Neural crest cell (in vitro differentiated cells): ENCODE results near the gene ADAMTS17. TPM values are rescaled to one million over a fixed set of nuclear protein-coding genes. Genes with fewer than 3 reads are reported as not detected.

ENCODE experiments used
- DNase-seq: peaks from one replicate; pipeline ENCODE4 v3.0.0; 2021; ENCODE audit warnings: low read depth, mixed read lengths, low spot score
- H3K27ac Mint-ChIP-seq: one replicate; pipeline ENCODE4 v1.8.0; 2021; ENCODE audit warnings: mild to moderate bottlenecking, mixed read lengths; ENCODE audit not compliant: unreplicated experiment
- H3K27me3 Mint-ChIP-seq: 2 replicates; pipeline ENCODE4 v1.8.0; 2021; ENCODE audit warnings: low read depth, mild to moderate bottlenecking, mixed read lengths
- H3K36me3 Mint-ChIP-seq: 2 replicates; pipeline ENCODE4 v1.8.0; 2021; ENCODE audit warnings: low read depth, mild to moderate bottlenecking, mixed read lengths
- H3K4me1 Mint-ChIP-seq: 2 replicates; pipeline ENCODE4 v1.8.0; 2021; ENCODE audit warnings: mixed read lengths
- H3K4me3 Mint-ChIP-seq: one replicate; pipeline ENCODE4 v1.8.0; 2021; ENCODE audit warnings: mild to moderate bottlenecking, mixed read lengths
- H3K9me3 Mint-ChIP-seq: 2 replicates; pipeline ENCODE4 v1.8.0; 2021; ENCODE audit warnings: mixed read lengths
- CTCF ChIP-seq: fragments of 200-600 bp; sonication (generic); conservative IDR thresholded peaks from 2 replicates; pipeline ENCODE4 v1.5.0; 2021; ENCODE audit warnings: antibody characterized with exemption, mild to moderate bottlenecking
- total RNA-seq: library from RNA; stranded (reverse); gene quantifications from 2 replicates; pipeline ENCODE4 v1.2.1, GENCODE V29; 2021

ADAMTS17 gene
- total RNA-seq, 1 donor from 2014 or later = 2.3 TPM

GRCh38 chr15:100263031-100263430, 78.7 kb downstream of the ADAMTS17 start:
- no peak for TF ChIP-seq CTCF
- Mint-ChIP-seq H3K36me3 (no peaks in the 10 kb centered on the region), H3K27ac (no peak overlapping the region), H3K27me3 (no peaks in the 10 kb centered on the region), H3K9me3 (no peaks in the 10 kb centered on the region), H3K4me3 (no peak overlapping the region), H3K4me1 (no peaks in the 10 kb centered on the region)
- no peak for DNase-seq

- peaks cover 4% of the 10 kb centered on the region for H3K9me3 Mint-ChIP-seq
- H3K27me3 Mint-ChIP-seq = no peaks in the 10 kb centered on the region
- no peak overlapping the region for H3K27ac Mint-ChIP-seq
- no peak overlapping the region for H3K4me3 Mint-ChIP-seq
- no peak for TF ChIP-seq CTCF
- no peaks in the 10 kb centered on the region for H3K4me1 Mint-ChIP-seq
- H3K36me3 Mint-ChIP-seq = no peaks in the 10 kb centered on the region
- no peak for DNase-seq
These were observed 80.2 kb downstream of the ADAMTS17 start for GRCh38 chr15:100261302-100262240.

GRCh38 chr15:100259266-100259665, 82.5 kb downstream of the ADAMTS17 start:
- Mint-ChIP-seq H3K27me3 (no peaks in the 10 kb centered on the region), H3K4me1 (no peaks in the 10 kb centered on the region), H3K4me3 (no peak overlapping the region), H3K9me3 (peaks cover 8% of the 10 kb centered on the region), H3K36me3 (no peaks in the 10 kb centered on the region), H3K27ac (no peak overlapping the region)
- no peak for TF ChIP-seq CTCF
- DNase-seq = no peak

DNA sequence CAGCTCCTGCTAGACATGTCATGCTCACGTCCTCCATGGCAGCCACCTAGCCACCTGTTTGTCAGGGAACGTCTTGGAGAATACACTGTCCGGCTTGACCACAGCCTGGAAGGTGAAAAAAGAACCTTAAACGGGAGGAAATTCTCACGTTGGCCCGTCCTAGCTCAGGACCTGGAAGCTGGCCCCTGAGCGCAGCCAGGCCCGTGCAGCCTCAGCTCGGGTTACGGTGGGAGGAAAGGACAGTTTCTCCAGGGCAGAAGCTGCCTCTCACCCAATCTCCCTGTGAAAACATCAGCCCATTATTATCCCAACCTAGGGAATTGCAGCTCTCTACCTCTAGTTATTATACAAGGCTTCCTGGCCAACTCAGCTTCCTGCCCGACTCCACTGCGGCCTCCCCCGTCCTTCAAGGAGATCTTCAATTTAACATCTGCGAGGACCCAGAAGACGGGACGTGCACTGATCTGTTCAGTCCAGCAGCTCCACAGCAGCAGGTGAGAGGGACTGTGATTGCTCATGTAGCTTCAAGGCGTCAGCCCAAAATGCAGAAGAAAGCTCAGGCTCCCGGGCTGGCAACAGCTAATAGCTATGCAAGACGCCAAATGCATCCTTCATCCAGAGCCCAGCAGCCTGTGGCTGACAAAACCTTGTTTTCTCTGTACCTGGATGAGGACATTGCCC, 84.7 kb downstream of the ADAMTS17 start:
- no peak for DNase-seq
- no peak for TF ChIP-seq CTCF
- H3K4me1 Mint-ChIP-seq = peaks cover 7% of the 10 kb centered on the region
- H3K36me3 Mint-ChIP-seq = no peaks in the 10 kb centered on the region
- H3K27ac Mint-ChIP-seq = no peak overlapping the region
- peaks cover 8% of the 10 kb centered on the region for H3K9me3 Mint-ChIP-seq
- no peak overlapping the region for H3K4me3 Mint-ChIP-seq
- no peaks in the 10 kb centered on the region for H3K27me3 Mint-ChIP-seq

DNA sequence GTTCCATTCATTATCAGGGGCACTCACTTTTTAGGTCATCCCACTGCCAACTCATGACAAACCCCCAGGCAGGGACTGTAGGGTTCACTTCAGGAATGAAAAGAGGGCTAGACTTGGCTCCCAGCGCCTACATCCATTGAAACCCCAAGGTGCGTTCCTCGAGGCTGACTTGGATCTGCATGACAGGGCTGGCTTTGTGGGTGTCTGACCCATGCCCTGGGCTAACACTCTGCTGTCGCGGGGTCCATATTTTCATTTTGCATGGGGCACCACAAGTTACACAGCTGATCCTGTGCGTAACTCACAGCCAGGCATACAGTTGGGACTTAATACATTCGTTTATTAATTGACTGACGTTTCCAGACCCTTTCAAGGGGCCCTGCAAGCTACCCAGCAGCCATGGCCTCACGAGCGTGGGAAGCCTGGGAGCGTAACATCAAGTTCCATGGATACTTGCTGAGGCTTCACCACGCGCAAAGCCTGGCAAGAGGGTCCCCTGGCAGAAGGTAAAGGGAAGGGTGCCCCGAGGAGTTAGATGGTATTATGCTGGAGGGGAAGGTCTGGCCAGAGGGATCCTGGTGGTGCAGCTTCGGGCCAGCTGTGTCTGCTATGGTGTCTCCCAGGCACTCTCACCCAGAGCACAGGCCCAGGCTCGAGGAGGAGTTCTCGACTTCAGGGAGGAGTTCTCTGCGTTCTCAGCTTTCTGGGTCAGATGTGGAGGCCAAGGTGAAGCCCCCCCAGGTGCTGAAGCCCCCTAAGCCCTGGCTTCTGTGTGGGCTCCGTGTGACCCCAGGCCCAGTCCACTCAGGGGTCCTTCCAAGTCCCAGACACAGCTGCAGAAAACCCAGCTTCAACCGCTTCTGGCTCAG, 85.4 kb downstream of the ADAMTS17 start:
- peaks cover 8% of the 10 kb centered on the region for H3K9me3 Mint-ChIP-seq
- DNase-seq = no peak

More for the DNA sequence above, 85.4 kb downstream of the ADAMTS17 start:
- Mint-ChIP-seq H3K27me3 (no peaks in the 10 kb centered on the region), H3K4me1 (peaks cover 11% of the 10 kb centered on the region), H3K36me3 (no peaks in the 10 kb centered on the region), H3K4me3 (no peak overlapping the region), H3K27ac (no peak overlapping the region)
- no peak for TF ChIP-seq CTCF
